ENCODE results near the gene OR4K1. TPM values are rescaled to one million over a fixed set of nuclear protein-coding genes. Genes with fewer than 3 reads are reported as not detected.

Gene OR4K1, protein sequence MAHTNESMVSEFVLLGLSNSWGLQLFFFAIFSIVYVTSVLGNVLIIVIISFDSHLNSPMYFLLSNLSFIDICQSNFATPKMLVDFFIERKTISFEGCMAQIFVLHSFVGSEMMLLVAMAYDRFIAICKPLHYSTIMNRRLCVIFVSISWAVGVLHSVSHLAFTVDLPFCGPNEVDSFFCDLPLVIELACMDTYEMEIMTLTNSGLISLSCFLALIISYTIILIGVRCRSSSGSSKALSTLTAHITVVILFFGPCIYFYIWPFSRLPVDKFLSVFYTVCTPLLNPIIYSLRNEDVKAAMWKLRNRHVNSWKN
- not detected in 2 replicates for total RNA-seq

GRCh38 chr14:19930617-19931016 lies at the start of gene OR4K1:
TSS of gene OR4K1 (plus strand) at chr14:19930917. CDS start at chr14:19935667, 4,750 bp downstream.

DNA sequence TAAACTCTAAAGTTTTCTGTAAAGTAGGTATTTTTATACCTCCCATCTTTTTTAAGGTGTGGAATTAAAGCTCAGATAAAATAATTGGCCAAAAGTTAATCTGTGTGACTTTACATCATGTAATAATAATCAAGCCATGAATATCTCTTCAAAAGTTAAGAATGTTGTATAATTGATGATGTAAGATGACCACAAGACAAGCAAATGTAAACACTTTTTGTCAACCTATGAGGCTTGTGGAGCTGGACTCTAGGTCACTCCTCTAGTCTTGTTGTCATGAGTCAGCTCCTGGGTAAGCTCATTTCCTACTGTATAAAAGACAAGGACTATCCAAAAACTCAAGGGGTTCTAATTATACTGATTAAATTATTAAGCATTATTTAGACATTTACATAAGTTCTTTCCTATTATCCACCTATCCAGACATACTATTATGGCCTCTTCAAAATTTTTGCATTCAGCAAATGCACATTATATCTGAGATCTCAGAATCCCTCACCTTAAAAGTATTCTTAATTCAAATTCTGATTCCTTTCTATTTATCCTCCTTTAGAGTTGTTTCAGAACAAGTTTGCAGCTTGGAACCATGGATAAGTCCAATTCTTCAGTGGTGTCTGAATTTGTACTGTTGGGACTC lies 10.6 kb upstream of the OR4K1 start, which contains the start of gene OR4K5:
TSS of gene OR4K5 (plus strand) at position 587 of the 637 bp plus-strand sequence. CDS start at position 587, 0 bp downstream.

DNA sequence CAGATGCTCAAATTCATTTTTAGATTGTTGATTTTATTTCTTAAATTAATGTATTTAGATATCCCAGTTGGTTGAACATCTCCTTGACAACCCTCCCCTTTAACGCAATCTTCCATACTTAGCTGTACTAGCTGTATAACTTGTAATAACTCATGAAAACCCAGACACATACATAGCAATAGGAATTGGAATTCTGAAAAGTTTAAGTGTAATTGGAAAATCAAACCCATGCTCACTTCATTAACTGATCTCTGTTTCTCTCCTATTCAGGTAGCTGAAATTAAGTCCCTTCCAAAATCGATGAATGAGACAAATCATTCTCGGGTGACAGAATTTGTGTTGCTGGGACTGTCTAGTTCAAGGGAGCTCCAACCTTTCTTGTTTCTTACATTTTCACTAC lies 44.6 kb downstream of the OR4K1 start, which contains the start of gene OR4K15:
TSS of gene OR4K15 (plus strand) at position 301 of the 400 bp plus-strand sequence. CDS start at position 301, 0 bp downstream.

Other genes with a start within 250 kb of the OR4K1 start
- not detected in 2 replicates for gene OR11H2, start 217.0 kb upstream of the OR4K1 start, total RNA-seq
- gene OR4Q3, start 187.3 kb upstream of the OR4K1 start, total RNA-seq, result not detected in 2 replicates
- gene OR4M1, start 157.4 kb upstream of the OR4K1 start, total RNA-seq, result not detected in 2 replicates
- gene OR4N2, start 127.1 kb upstream of the OR4K1 start, total RNA-seq, result not detected in 2 replicates
- gene OR4K2, start 55.8 kb upstream of the OR4K1 start, total RNA-seq, result not detected in 2 replicates
- gene OR4K5, start 10.3 kb upstream of the OR4K1 start, total RNA-seq, result not detected in 2 replicates
- gene OR4K15, start 44.7 kb downstream of the OR4K1 start, total RNA-seq, result not detected in 2 replicates
- gene OR4Q2, start 71.2 kb downstream of the OR4K1 start, total RNA-seq, result not detected in 2 replicates
- gene OR4K14, start 88.4 kb downstream of the OR4K1 start, total RNA-seq, result not detected in 2 replicates
- not detected in 2 replicates for gene OR4K13, start 105.1 kb downstream of the OR4K1 start, total RNA-seq
- gene OR4L1, start 129.1 kb downstream of the OR4K1 start, total RNA-seq, result not detected in 2 replicates
- not detected in 2 replicates for gene OR4K17, start 179.8 kb downstream of the OR4K1 start, total RNA-seq
- not detected in 2 replicates for gene OR4N5, start 207.9 kb downstream of the OR4K1 start, total RNA-seq

Measured in aortic smooth muscle cell (primary cell).